ENCODE results near the gene LPAR5.
A peak's percentile ranks its signal among the peaks of the same experiment; 100 is the strongest.

Gene LPAR5

GRCh38 chr12:6644903-6645302, 9.1 kb upstream of the LPAR5 start:
- no peak overlapping the region for H3K4me3 ChIP-seq (ENCODE audit: low read length, poor library complexity, severe bottlenecking)
- H3F3A ChIP-seq (ENCODE audit: low read depth) = no peaks in the 10 kb centered on the region
- no peaks in the 10 kb centered on the region for H3K9me2 ChIP-seq (replicated peaks; ENCODE audit: low read depth, low read length)
- H3K36me3 ChIP-seq (ENCODE audit: insufficient read depth, low read length) = no peaks in the 10 kb centered on the region
- H3K9me3 ChIP-seq (ENCODE audit: insufficient read depth, low read depth, low read length) = no peaks in the 10 kb centered on the region
- H3K27me3 ChIP-seq (ENCODE audit: insufficient read depth, low read length, poor library complexity, severe bottlenecking) = no peaks in the 10 kb centered on the region
- H3K9ac ChIP-seq (ENCODE audit: low read depth, low read length, poor library complexity, severe bottlenecking) = peak overlapping the region; percentile 59
- peaks cover 22% of the 10 kb centered on the region for H3K4me1 ChIP-seq (ENCODE audit: insufficient read depth, low read length, poor library complexity, severe bottlenecking)
- H4K20me1 ChIP-seq (ENCODE audit: insufficient read depth, low read length, poor library complexity, severe bottlenecking) = no peaks in the 10 kb centered on the region
- peak overlapping the region; percentile 52 for H3K4me2 ChIP-seq (ENCODE audit: low read depth, low read length, poor library complexity, severe bottlenecking)
- TF ChIP-seq EZH2phosphoT487 (IDR thresholded peaks at IDR 0.05; ENCODE audit: borderline replicate concordance) = no peak
- TF ChIP-seq CTCF (conservative IDR thresholded peaks at IDR 0.05; ENCODE audit: low read length) = peak; percentile 58
- H3K79me2 ChIP-seq (ENCODE audit: insufficient read depth, low read length) = no peaks in the 10 kb centered on the region
- peak overlapping the region; percentile 68; the same call in 1 of the 2 replicates for H2AFZ ChIP-seq (ENCODE audit: low read length)

GRCh38 chr12:6644257-6644596, 8.5 kb upstream of the LPAR5 start:
- Histone ChIP-seq H3K4me3 (ENCODE audit: low read length, poor library complexity, severe bottlenecking) (peak overlapping the region; percentile 45), H3K4me2 (ENCODE audit: low read depth, low read length, poor library complexity, severe bottlenecking) (peak overlapping the region; percentile 52)
- TF ChIP-seq EZH2phosphoT487 (IDR thresholded peaks at IDR 0.05; ENCODE audit: borderline replicate concordance) = no peak
- TF ChIP-seq CTCF (conservative IDR thresholded peaks at IDR 0.05; ENCODE audit: low read length) = no peak

GRCh38 chr12:6643569-6644256, 8.0 kb upstream of the LPAR5 start:
- Histone ChIP-seq H3K36me3 (ENCODE audit: insufficient read depth, low read length) (no peaks in the 10 kb centered on the region), H3K9me2 (replicated peaks; ENCODE audit: low read depth, low read length) (no peaks in the 10 kb centered on the region), H3K4me3 (ENCODE audit: low read length, poor library complexity, severe bottlenecking) (peak overlapping the region; percentile 45), H3K4me1 (ENCODE audit: insufficient read depth, low read length, poor library complexity, severe bottlenecking) (peaks cover 32% of the 10 kb centered on the region), H3K27me3 (ENCODE audit: insufficient read depth, low read length, poor library complexity, severe bottlenecking) (no peaks in the 10 kb centered on the region), H3K4me2 (ENCODE audit: low read depth, low read length, poor library complexity, severe bottlenecking) (peak overlapping the region; percentile 52), H3K9me3 (ENCODE audit: insufficient read depth, low read depth, low read length) (no peaks in the 10 kb centered on the region), H3F3A (ENCODE audit: low read depth) (no peaks in the 10 kb centered on the region), H3K9ac (ENCODE audit: low read depth, low read length, poor library complexity, severe bottlenecking) (peak overlapping the region; percentile 59), H3K79me2 (ENCODE audit: insufficient read depth, low read length) (no peaks in the 10 kb centered on the region), H4K20me1 (ENCODE audit: insufficient read depth, low read length, poor library complexity, severe bottlenecking) (no peaks in the 10 kb centered on the region), H2AFZ (ENCODE audit: low read length) (peak overlapping the region; percentile 68; the same call in 1 of the 2 replicates)
- TF ChIP-seq EZH2phosphoT487 (IDR thresholded peaks at IDR 0.05; ENCODE audit: borderline replicate concordance) = no peak
- TF ChIP-seq CTCF (conservative IDR thresholded peaks at IDR 0.05; ENCODE audit: low read length) = no peak

More at GRCh38 chr12:6644257-6644596, 8.5 kb upstream of the LPAR5 start:
- Histone ChIP-seq H3K9me2 (replicated peaks; ENCODE audit: low read depth, low read length) (no peaks in the 10 kb centered on the region), H3K79me2 (ENCODE audit: insufficient read depth, low read length) (no peaks in the 10 kb centered on the region), H4K20me1 (ENCODE audit: insufficient read depth, low read length, poor library complexity, severe bottlenecking) (no peaks in the 10 kb centered on the region), H2AFZ (ENCODE audit: low read length) (peak overlapping the region; percentile 68; the same call in 1 of the 2 replicates), H3K9me3 (ENCODE audit: insufficient read depth, low read depth, low read length) (no peaks in the 10 kb centered on the region), H3K36me3 (ENCODE audit: insufficient read depth, low read length) (no peaks in the 10 kb centered on the region), H3F3A (ENCODE audit: low read depth) (no peaks in the 10 kb centered on the region), H3K4me1 (ENCODE audit: insufficient read depth, low read length, poor library complexity, severe bottlenecking) (peaks cover 27% of the 10 kb centered on the region), H3K9ac (ENCODE audit: low read depth, low read length, poor library complexity, severe bottlenecking) (peak overlapping the region; percentile 59), H3K27me3 (ENCODE audit: insufficient read depth, low read length, poor library complexity, severe bottlenecking) (no peaks in the 10 kb centered on the region)

Data from Loucy (cell line).